Stimulated activated naive CD4-positive, alpha-beta T cell treated with Interleukin-2 at 50 U/mL for 16 hours (primary cell): ENCODE results near the gene FPGS.
A peak's percentile ranks its signal among the peaks of the same experiment; 100 is the strongest.
"Not testable (repeated sequence)": the region's sequence is repeated elsewhere in the genome, so short reads cannot be mapped to it uniquely, and the experiment has no call there.

Source experiments
- DNase-seq: peaks from one replicate; lab custom pipeline; 2025; lab: John Stamatoyannopoulos, UW

The FPGS gene, protein sequence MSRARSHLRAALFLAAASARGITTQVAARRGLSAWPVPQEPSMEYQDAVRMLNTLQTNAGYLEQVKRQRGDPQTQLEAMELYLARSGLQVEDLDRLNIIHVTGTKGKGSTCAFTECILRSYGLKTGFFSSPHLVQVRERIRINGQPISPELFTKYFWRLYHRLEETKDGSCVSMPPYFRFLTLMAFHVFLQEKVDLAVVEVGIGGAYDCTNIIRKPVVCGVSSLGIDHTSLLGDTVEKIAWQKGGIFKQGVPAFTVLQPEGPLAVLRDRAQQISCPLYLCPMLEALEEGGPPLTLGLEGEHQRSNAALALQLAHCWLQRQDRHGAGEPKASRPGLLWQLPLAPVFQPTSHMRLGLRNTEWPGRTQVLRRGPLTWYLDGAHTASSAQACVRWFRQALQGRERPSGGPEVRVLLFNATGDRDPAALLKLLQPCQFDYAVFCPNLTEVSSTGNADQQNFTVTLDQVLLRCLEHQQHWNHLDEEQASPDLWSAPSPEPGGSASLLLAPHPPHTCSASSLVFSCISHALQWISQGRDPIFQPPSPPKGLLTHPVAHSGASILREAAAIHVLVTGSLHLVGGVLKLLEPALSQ

DNA sequence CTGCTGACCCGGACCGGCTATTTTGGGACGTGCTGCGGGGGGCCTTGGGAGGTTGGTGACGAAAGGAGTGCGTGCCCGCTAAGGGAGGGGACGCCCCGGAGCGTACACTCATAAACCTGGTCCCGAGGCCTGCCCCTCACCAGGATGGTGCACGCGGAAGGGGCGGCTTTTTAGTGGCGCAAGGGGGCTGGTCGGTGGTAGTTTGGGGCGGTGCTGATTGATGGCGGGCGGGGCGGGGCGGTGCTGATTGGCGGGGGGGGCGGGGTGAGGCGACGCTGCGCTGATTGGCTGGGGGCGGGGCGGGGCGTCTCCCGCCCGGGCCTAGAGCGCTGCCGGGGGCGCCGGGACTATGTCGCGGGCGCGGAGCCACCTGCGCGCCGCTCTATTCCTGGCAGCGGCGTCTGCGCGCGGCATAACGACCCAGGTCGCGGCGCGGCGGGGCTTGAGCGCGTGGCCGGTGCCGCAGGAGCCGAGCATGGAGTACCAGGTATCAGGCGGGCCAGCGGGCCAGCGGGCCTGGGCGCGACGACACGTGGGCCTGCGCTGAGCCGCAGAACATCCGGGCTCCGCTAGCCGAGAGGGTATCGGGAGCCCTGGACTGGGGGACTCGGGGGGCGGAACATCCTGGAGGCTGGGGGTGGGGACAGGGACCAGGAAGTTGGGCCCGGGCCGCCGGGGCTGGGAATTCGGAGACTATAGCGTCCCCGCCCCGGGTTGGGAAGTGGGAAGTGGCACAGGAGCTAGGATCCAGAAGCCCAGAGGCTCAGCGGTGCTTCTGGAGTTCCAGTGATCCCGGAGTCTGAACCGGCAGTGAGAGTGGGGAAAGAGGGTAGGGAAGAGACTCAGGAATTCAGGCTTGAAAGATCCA lies at the start of gene FPGS:
Gene FPGS (plus strand): TSS at position 307 of the 868 bp plus-strand sequence. CDS start 43 bp downstream, at position 350.
- DNase-seq: peak; percentile 87

DNA sequence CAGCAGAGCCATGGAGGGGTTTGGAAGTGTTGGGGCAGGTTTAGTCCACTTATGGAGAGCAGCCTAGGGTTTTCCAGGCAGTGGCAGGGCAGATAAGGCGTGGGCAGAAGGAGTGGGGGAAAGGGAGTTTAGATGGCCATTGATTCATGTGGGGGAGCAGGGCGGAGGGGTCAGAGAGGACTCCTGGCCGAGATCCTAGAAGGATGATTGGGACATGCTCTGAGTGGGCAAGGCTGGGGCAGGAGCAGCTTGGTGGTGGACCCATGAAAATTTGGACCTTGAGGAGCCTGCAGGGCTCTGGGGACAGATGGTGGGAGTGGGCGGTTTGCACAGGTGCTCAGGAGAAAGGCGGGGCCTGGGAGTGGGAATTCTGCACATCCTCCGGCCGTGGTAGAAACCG lies 49.5 kb upstream of the FPGS start:
- DNase-seq: no peak

DNA sequence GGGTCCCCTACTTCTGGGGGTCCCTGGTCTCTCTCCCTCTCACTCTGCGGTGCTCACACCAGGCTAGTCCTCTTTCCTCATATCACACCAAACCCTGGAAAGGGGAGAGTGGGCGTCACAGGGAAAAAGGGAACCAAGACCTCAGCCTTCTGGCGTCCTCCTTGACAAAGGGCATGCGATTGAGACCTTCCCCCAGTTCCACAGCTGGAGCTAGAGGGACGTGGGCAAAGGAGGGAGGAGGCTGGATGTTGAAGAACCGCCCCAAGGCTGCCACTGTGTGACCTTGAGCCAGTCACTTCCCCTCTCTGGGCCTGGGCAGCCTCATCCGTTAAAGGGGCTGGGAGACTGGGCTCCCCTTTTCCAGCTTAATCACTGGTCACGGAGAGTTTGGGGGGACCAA lies 49.1 kb upstream of the FPGS start:
- no peak for DNase-seq

DNA sequence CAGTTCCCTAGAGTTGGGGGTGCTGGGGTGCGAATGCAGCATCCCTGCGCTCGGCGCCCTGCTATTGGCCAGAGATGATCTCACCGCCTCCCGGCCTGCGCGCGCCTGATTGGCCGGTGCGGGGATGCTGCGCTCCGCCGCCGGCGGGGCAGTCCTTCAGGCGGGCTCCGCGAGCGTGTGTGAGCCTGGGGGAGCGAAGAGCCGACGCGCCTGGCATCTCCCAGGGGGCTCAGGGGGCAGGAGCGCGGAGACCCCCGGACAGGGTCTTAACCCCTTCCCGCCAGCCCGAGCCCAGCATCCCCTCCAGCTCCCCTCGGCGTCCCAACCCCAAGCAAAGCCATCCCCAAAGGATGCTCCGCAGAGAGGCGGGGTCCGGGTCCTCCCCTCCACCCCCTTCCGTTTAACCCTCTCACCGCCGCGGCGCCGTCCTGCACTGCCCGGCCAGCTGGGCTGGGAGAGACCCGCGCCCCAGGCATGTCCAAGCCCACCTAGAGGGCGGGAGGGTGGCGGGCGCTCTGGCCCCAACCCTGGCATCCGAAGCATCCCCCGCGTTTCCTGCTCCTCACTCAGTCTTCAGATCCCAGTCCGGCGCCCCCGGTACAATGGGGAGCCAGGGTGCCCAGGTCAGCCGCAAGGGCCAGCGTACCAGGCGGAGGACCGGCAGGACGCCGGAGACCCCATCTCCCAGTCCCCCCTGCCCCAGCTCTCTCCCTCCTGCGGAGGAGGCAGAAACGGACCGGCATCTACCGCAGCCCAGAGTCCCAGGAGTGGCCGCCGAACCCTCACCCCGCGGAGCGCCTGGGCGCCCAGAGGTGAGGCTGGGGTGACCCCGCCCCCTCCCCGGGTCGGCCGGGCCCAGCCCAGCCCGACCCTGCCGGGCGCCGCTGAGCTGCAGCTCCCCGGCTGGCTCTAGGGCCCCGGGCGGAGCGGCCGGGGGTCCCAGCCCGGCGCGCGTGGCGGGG lies 48.3 kb upstream of the FPGS start:
- no peak for DNase-seq

DNA sequence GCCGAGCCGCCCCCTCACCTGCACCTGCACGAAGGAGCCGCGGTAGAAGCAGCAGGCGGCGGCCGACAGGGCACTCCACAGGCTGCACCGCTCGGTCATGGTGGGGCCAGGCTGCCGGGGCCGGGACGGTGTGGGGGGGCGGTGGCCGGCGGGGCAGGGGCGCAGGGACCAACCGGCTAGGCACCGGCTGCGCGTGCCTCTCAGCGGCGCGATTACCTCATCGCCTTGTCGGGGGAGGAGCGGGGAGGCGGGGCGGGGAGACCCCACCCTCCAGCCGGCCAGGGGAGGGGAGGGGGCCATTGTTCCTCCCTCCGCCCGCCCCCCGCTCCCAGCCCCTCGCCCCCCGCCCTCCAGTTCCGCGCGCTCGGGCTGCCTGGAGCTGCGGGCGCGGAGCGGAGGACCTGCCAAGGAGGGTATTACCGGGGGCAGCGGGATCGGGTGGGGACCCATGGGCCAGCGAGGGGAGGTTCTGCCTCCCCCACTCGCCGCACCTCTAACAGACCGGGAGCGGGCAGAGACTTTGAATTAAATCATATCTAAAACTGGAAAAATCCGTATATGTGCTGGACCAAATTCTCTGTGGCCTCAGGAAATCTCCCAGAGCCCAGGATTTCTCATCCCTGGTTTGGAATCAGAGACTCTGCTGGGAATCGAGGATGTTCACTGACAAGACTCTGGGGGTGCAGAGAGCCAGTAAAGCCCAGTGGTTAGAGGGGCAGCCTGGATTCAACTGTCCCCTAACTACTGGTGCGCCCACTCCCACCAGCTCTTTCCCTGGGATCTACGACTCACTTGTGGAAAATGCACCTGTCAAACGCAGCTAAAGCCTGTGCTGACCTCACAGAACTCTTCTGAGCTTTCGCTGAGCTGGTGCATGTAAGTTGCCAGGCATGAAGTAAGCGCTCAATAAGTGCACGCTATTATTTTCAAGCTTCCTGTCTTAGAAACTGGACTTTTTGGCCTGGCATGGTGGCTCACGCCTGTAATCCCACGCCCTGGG lies 47.3 kb upstream of the FPGS start:
- no peak for DNase-seq

DNA sequence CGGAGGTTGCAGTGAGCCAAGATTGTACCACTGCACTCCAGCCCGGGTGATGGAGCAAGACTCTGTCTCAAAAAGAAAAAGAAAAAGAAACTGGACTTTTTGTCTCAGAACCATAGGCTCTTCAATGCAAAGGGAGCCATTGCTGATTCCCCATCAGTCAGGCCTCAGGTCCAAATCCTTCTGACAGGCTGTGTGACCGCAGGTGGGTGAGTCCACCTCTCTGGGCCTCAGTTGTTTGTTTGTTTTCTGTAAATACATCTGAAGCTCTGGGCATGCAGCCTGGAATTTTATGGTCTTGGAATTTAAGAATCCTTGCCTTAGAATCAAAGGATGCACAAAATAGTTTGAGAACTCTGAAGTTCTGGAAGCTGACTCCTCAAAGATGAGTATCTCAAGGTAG lies 46.4 kb upstream of the FPGS start:
- DNase-seq: no peak

DNA sequence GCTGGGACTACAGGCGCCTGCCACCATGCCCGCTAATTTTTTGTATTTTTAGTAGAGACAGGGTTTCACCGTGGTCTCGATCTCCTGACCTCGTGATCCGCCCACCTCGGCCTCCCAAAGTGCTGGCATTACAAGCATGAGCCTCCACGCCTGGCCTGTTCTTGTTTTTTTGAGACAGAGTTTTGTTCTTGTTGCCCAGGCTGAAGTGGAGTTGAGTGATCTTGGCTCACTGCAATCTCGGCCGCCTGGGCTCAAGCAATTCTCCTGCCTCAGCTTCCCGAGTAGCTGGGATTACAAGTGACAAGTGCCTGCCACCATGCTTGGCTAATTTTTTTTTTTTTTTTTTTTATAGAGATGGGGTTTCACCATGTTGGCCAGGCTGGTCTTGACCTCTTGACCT lies 45.9 kb upstream of the FPGS start:
- not testable (repeated sequence) for DNase-seq

DNA sequence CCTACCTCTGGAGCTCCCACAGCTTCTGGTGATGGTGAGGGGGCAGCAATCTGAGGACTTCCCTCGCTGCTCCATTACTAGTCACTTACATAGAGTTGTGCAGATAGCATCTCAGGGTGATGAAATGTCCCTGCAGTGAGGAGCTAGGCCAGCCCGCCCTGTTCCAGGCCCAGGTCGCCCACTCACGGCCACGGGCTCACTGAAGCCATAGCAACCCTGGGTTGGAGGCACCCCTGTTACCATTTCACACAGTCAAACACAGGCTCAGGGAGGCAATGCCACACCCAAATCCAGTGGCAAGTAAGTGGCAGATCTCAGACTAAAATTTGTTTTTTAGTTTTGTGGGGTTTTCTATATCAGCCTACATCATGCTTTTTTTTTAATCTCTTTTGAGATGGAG lies 43.8 kb upstream of the FPGS start:
- DNase-seq: no peak

DNA sequence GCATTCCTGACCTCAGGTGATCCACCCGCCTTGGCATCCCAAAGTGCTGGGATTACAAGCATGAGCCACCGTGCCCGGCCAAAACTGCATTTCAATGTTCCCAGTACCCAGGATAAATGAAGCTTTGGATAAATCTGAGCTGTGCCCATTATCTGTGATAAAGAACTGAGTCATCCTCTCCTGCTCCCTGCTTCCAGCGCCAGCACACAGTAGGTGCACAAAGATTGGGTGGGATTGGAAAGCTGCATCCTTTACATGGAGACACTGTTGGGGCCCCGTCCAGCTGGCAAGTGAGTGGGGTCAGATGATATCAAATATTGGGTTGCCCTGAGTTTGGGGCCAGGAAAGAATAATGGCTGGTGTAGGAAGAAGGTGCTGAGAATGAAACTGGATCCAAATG lies 41.6 kb upstream of the FPGS start:
- no peak for DNase-seq

DNA sequence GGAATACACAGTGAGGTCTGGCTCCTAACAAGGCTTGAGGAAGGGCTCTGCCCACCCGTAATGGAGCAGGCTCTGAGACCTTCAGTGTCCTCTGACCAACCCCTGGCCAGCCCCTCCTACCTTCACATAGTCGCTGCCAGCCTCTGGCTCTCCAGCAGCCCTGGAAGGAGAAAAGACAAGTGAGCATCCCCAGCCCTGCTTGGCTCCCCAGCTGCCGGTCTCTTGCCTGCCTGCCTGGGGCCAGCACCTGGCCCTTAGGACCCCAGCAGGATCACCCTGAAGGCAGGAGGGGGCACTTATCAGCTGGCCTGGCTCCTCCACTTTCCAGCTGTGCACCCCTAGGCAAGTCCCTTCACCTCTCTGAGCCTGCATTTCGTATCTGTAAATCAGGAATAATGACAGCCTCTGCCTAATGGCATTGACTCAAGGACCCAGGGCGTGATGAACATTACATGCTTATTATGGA lies 41.2 kb upstream of the FPGS start:
- DNase-seq: no peak

DNA sequence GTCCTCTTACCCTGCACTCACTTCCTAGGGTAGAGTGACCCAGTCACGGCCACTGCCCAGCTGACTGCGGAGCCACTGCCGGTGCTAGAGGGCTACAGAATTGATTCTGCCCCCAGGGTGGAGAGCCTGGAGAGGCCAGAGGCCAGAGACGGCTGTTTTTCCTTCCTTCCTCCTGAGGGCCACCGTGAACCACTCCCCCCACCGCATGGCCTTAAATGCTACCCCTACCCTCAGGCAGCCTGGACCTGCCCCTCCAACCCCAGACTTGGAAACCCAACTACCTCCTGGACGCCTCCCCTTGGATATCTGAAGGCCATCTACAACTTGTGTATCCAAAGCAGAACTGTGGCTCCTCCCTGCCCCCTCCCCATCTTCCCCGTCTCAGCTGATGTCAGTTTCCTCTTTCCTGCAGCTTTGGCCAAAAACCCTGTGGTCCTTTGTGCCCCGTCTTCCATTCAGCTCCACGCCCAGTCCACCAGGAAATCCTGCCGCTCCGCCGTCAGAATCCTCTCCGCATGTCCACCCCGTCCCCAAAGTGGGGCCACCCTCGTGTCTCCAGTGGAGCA lies 40.5 kb upstream of the FPGS start:
- no peak for DNase-seq

DNA sequence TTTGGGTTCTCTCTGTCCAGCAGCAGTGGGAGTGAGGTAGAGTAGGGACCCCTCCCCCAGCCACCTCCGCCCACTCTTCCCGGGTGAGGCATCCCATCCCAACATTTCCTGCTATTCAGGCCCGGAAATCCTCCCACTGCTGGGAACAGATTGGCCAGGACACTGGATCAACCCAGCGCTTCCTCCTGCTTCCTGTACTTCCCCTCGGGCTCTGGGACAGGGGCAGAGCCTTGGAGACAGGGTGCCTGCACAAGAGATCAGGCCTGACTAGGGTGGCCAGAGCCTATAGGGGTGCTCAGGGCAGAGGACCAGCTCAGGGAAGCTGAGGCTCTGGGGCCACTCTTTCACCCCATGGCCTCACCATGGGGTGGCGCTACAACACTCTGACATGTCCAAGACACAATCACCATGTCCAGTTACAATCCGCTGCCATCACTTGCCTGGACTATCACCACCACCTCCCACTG lies 38.7 kb upstream of the FPGS start:
- DNase-seq: peak; percentile 27

DNA sequence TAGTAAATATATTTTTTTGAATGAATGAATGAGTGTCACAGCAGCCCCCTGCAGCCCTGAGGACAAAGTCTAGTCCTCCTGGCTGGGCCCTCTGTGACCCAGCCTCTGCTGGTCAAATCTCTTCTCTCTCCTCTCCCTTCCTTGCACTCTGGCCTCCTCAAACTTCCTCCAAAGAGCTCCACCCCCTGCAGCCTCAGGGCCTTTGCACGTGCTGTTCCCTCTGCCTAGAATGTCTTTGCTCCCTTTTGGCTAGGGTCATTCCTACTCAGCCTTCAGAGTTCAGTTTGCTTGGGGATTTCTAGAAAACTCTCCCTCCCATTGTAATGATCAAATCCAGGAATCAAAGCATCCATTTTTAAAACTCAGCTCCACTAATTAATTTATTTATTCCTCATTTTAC lies 37.3 kb upstream of the FPGS start:
- DNase-seq: no peak

DNA sequence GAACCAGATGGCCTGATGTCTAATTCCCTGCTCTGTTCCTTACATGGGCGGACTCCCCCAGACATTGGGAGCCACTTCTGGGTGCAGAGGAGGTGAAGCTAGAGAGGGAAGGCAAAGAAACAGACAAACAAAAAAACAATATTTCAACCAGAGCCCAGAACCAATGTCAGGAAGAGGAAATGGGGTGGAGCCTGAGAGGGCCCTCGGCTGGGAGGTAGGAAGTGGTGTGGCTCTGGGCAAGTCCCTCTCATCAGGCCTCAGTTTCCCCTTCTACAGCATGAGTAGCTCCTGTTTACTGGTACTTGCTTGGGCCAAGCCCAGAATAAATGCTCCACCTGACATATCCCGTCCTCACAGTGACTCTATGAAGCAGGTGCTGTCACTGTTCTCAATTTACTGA lies 35.3 kb upstream of the FPGS start:
- no peak for DNase-seq

DNA sequence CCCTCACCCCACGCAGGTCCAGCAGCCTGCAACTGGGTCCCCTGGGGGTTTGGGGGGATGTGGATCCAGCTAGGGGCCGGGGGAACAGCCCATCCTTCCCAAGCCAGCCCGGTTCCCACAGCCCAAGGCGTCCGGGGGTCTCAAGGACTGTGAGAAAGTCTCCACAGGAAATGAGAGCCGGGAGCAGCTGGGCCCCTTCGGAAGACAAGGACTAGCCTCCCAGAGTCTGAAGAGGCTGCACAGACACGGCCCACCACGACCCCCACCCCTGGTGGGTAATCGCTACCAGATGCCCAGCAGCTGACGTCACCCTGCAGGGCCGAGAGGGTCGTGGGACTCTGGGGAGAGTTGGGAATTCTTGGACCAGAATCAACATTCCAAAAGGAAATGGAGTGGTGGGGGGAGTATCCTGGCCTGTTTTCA lies 34.8 kb upstream of the FPGS start:
- no peak for DNase-seq

DNA sequence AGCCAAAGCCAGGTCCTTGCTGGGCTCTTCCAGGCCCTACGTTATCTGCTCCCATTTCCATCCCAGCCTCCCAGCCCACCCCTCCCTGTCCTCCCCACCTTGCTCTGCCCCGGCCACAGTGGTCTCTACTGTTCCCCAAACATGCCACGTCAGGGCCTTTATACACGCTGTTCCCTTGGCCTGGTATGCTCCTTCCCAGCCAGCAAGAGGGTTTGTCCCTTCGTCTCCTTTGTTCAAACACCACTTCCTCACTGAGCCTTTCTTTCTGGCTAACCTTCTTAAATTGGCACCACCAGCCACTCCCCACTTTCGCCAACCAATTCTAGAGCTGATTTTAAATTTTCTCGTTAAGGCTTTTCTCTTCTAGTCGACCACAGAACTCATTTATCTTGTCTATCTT lies 34.0 kb upstream of the FPGS start:
- DNase-seq: no peak

DNA sequence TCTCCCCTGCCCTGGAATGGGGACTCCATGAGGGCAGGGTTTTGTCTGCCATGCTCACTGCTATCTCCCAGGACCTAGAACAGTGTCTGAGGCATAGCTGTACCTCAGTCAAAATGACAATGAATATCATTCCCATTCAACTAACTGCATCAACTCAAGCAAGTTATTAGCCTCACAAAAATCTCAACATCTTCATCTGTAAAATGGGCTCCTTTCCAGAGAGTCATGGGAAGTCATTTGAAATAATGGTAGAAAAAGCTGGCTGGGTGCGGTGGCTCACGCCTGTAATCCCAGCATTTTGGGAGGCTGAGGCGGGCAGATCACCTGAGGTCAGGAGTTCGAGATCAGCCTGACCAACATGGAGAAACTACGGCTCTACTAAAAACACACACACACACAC lies 33.6 kb upstream of the FPGS start:
- DNase-seq: no peak

DNA sequence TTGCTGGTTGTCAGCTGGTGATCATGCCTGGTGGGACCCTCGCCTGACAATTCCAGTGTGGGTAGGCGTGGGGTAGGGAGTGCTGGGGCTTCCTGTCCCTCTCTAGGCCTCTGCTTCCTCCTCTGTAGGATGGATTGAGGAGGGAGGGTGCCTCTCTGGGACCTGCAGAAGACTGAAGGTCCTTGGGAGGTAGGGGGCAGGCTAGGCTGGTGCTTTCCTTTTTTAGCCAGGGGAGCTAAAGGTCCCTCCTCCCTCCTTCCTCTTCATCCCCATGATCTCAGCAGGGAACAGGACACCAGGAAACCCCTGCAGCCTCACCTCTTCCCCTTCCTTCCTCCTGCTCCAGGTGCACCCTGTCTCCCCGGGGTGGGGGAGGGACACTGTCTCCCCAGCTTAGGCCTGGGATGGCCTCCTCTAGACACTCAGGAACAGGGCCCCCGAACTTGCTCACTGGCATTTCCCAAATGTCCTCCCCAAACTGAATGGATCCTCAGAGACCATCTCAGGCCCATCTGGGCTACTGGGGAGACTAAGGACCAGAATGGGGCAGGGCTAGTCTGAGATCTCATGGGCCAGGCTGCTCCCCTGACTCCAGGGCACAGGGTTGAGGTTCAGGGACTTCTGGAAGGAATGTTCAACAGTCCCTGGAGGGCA lies 32.6 kb upstream of the FPGS start:
- no peak for DNase-seq

DNA sequence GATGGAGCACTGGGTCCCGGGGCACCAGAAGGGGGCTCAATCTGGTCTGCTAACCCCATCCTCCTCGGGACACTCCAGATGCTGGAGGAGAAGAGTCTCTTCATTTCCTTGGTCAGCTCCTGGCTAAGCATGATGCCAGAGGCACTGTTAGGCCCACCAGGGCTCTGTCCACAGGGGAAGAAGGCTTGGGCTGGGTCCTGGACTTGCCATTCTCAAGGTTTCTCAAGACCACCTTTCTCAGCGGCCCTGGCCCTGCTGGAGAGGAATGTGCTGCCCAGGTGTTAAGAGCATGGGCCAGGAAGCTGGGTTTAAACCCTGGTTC lies 32.1 kb upstream of the FPGS start:
- DNase-seq: no peak
